Neutrophil (primary cell): Measurements from ENCODE around the gene ZBTB8OS.
A peak's percentile ranks its signal among the peaks of the same experiment; 100 is the strongest.
"Not testable (repeated sequence)": the region's sequence is repeated elsewhere in the genome, so short reads cannot be mapped to it uniquely, and the experiment has no call there.

Experiments used
- H3K27ac ChIP-seq: fragments of 200-600 bp; sonication (generic); 2 replicates; pipeline ENCODE4 v1.5.1; 2016; ENCODE audit warnings: mild to moderate bottlenecking, moderate library complexity
- H3K27me3 ChIP-seq: fragments of 200-600 bp; sonication (generic); 2 replicates; pipeline ENCODE4 v1.6.0; 2016; ENCODE audit warnings: mild to moderate bottlenecking
- H3K36me3 ChIP-seq: fragments of 200-600 bp; sonication (generic); 2 replicates; pipeline ENCODE4 v1.5.1; 2017
- H3K4me1 ChIP-seq, 2 experiments: fragments of 200-600 bp in 1 of 2; sonication (generic) in 1 of 2; 1 replicate in 1 of 2; 2 replicates in 1 of 2; pipeline versions ENCODE4 v1.5.1 to v1.6.1; 2013 to 2016; ENCODE audit warnings: low read depth in 1 of 2, low read length in 1 of 2, mild to moderate bottlenecking in 1 of 2, moderate library complexity in 1 of 2; ENCODE audit not compliant: control insufficient read depth in 1 of 2, insufficient read depth in 1 of 2
- H3K4me3 ChIP-seq, 2 experiments: fragments of 200-600 bp in 1 of 2; sonication (generic) in 1 of 2; 1 replicate in 1 of 2; 2 replicates in 1 of 2; pipeline ENCODE4 v1.5.1; 2013 to 2016; ENCODE audit warnings: low read depth in 1 of 2, low read length in 1 of 2, mild to moderate bottlenecking in 1 of 2, moderate library complexity in 1 of 2
- H3K9me3 ChIP-seq: fragments of 200-600 bp; sonication (generic); 2 replicates; pipeline ENCODE4 v1.5.1; 2016
- CTCF ChIP-seq: fragments of 200-600 bp; sonication (generic); IDR thresholded peaks from 2 replicates; pipeline ENCODE4 v1.5.1; 2016; ENCODE audit warnings: antibody characterized with exemption

ZBTB8OS gene

GRCh38 chr1:32644426-32644825, 5.9 kb downstream of the ZBTB8OS start:
- TF ChIP-seq CTCF: no peak
- H3K36me3 ChIP-seq: peaks cover 7% of the 10 kb centered on the region
- no peak overlapping the region for H3K27ac ChIP-seq
- peaks cover 5 to 18% of the 10 kb centered on the region in 2 experiments for H3K4me1 ChIP-seq
- H3K9me3 ChIP-seq: no peaks in the 10 kb centered on the region
- no peaks in the 10 kb centered on the region for H3K27me3 ChIP-seq
- H3K4me3 ChIP-seq: no peak overlapping the region

GRCh38 chr1:32642292-32642827, 8.0 kb downstream of the ZBTB8OS start:
- H3K27ac ChIP-seq: not testable (repeated sequence)
- H3K36me3 ChIP-seq: peaks cover 11% of the 10 kb centered on the region

GRCh38 chr1:32639489-32640075, 10.8 kb downstream of the ZBTB8OS start:
- H3K36me3 ChIP-seq: peaks cover 4% of the 10 kb centered on the region
- H3K9me3 ChIP-seq: no peaks in the 10 kb centered on the region
- TF ChIP-seq CTCF: no peak
- no peak overlapping the region for H3K27ac ChIP-seq
- H3K27me3 ChIP-seq: no peaks in the 10 kb centered on the region
- H3K4me1 ChIP-seq: peaks cover 4 to 20% of the 10 kb centered on the region in 2 experiments
- H3K4me3 ChIP-seq: no peak overlapping the region

More at GRCh38 chr1:32642292-32642827, 8.0 kb downstream of the ZBTB8OS start:
- H3K4me1 ChIP-seq: peaks cover 4 to 12% of the 10 kb centered on the region in 2 experiments
- H3K4me3 ChIP-seq, H3K9me3 ChIP-seq, H3K27me3 ChIP-seq: not testable (repeated sequence)

- no peak overlapping the region for H3K4me3 ChIP-seq
- peaks cover 28% of the 10 kb centered on the region for H3K36me3 ChIP-seq
- peaks cover 4 to 17% of the 10 kb centered on the region in 2 experiments for H3K4me1 ChIP-seq
- peak overlapping the region; percentile 66 for H3K27ac ChIP-seq
- H3K9me3 ChIP-seq: no peaks in the 10 kb centered on the region
- no peak for TF ChIP-seq CTCF
- no peaks in the 10 kb centered on the region for H3K27me3 ChIP-seq
These were observed 13.3 kb downstream of the ZBTB8OS start for GRCh38 chr1:32636914-32637645.

GRCh38 chr1:32635508-32636277, 14.7 kb downstream of the ZBTB8OS start:
- no peak for TF ChIP-seq CTCF
- no peak overlapping the region for H3K4me3 ChIP-seq
- H3K4me1 ChIP-seq: peaks cover 4 to 17% of the 10 kb centered on the region in 2 experiments
- no peak overlapping the region for H3K27ac ChIP-seq
- H3K9me3 ChIP-seq: no peaks in the 10 kb centered on the region
- H3K27me3 ChIP-seq: no peaks in the 10 kb centered on the region
- H3K36me3 ChIP-seq: peaks cover 31% of the 10 kb centered on the region
